Measurements from ENCODE around the gene HUWE1.
"Not testable (repeated sequence)": the region's sequence is repeated elsewhere in the genome, so short reads cannot be mapped to it uniquely, and the experiment has no call there.

The HUWE1 gene

GRCh38 chrX:53605004-53605403 lies 81.5 kb downstream of the HUWE1 start:
- no peak for DNase-seq

GRCh38 chrX:53599781-53600396 lies 86.6 kb downstream of the HUWE1 start:
- DNase-seq = no peak

- no peak for DNase-seq
These were observed 88.3 kb downstream of the HUWE1 start for GRCh38 chrX:53598169-53598568.

- DNase-seq = no peak
These were observed 91.2 kb downstream of the HUWE1 start for GRCh38 chrX:53595266-53595810.

- DNase-seq = no peak
These were observed 92.2 kb downstream of the HUWE1 start for GRCh38 chrX:53594354-53594753.

GRCh38 chrX:53587795-53588420 lies 98.6 kb downstream of the HUWE1 start:
- DNase-seq = no peak

- DNase-seq = peak; percentile 5
These were observed 101.6 kb downstream of the HUWE1 start for GRCh38 chrX:53584891-53585290.

GRCh38 chrX:53583571-53583970 lies 102.9 kb downstream of the HUWE1 start:
- DNase-seq = no peak

- no peak for DNase-seq
These were observed 105.6 kb downstream of the HUWE1 start for GRCh38 chrX:53580742-53581504.

GRCh38 chrX:53571494-53571893 lies 115.0 kb downstream of the HUWE1 start:
- no peak for DNase-seq

GRCh38 chrX:53563324-53563723 lies 123.2 kb downstream of the HUWE1 start:
- DNase-seq = no peak

GRCh38 chrX:53561912-53562311 lies 124.6 kb downstream of the HUWE1 start:
- no peak for DNase-seq

- DNase-seq = no peak
These were observed 127.9 kb downstream of the HUWE1 start for GRCh38 chrX:53558646-53559045.

GRCh38 chrX:53556868-53557267 lies 129.7 kb downstream of the HUWE1 start:
- DNase-seq = no peak

GRCh38 chrX:53550756-53551463 lies 135.6 kb downstream of the HUWE1 start:
- no peak for DNase-seq

- no peak for DNase-seq
These were observed 138.9 kb downstream of the HUWE1 start for GRCh38 chrX:53547668-53548067.

GRCh38 chrX:53544936-53545335 lies 141.6 kb downstream of the HUWE1 start:
- no peak for DNase-seq

- DNase-seq = no peak
These were observed 147.7 kb downstream of the HUWE1 start for GRCh38 chrX:53538781-53539180.

- DNase-seq = not testable (repeated sequence)
These were observed 155.1 kb downstream of the HUWE1 start for GRCh38 chrX:53531255-53531966.

- no peak for DNase-seq
These were observed 159.5 kb downstream of the HUWE1 start for GRCh38 chrX:53526999-53527398.

GRCh38 chrX:53511322-53511721 lies 175.2 kb downstream of the HUWE1 start:
- no peak for DNase-seq

GRCh38 chrX:53504035-53504434 lies 182.5 kb downstream of the HUWE1 start:
- not testable (repeated sequence) for DNase-seq

- DNase-seq = no peak
These were observed 192.1 kb downstream of the HUWE1 start for GRCh38 chrX:53494436-53494835.
